ENCODE measurements around the gene NECTIN4.

DNA sequence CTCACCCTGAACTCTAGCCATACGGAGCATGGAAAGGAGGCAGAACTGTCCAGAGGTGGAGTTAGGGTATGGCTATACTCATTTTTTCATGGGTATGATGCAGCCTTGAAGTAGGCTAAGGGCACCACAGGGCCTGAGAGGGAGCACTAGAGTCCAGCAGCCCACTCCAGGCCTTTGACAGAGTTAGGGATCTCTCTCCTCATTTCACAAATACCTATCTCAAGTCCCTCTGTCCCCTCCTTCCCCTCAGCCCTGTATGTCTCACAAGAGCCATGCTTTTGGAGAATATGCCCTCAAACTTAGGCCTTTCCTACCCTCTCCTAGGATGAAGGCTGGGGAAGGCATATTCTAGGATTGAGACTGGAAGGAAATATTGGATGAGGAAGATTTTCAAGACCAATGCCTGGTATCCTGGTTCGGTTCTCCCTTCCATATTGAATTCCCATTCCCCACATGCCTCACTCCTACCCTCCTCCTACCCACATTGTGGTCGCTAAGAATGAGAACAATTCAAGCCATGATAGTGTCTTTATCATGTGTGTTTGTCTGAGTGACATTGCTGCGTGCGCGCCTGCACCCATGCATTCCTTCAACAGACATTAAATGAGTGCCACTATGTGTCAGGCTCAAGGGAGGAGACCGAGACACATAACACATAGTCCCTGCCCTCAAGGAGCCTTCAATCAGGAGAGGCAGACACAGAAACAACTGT is 2.6 kb upstream of the NECTIN4 start:
- TF ChIP-seq, protein P1, sequence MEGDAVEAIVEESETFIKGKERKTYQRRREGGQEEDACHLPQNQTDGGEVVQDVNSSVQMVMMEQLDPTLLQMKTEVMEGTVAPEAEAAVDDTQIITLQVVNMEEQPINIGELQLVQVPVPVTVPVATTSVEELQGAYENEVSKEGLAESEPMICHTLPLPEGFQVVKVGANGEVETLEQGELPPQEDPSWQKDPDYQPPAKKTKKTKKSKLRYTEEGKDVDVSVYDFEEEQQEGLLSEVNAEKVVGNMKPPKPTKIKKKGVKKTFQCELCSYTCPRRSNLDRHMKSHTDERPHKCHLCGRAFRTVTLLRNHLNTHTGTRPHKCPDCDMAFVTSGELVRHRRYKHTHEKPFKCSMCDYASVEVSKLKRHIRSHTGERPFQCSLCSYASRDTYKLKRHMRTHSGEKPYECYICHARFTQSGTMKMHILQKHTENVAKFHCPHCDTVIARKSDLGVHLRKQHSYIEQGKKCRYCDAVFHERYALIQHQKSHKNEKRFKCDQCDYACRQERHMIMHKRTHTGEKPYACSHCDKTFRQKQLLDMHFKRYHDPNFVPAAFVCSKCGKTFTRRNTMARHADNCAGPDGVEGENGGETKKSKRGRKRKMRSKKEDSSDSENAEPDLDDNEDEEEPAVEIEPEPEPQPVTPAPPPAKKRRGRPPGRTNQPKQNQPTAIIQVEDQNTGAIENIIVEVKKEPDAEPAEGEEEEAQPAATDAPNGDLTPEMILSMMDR (IDR thresholded peaks at IDR 0.05) = no peak
- no peak for TF ChIP-seq POLR2A (IDR thresholded peaks at IDR 0.05)
